Upper lobe of right lung (tissue), 1 donor: ENCODE results near the gene LMAN1L. TPM values are rescaled to one million over a fixed set of nuclear protein-coding genes. Genes with fewer than 3 reads are reported as not detected.

Experiments
- ATAC-seq: fragments of 200-7000 bp; cut with Tn5 transposase; one replicate; pipeline ENCODE4 v1.9.1; 2020; ENCODE audit warnings: mild to moderate bottlenecking, moderate library complexity
- DNase-seq: peaks from one replicate; pipeline ENCODE4 v3.0.0-alpha.2; 2020
- H3K27ac ChIP-seq: fragments of 200-600 bp; one replicate; pipeline ENCODE4 v1.8.0; 2022
- H3K27me3 ChIP-seq: fragments of 200-600 bp; one replicate; pipeline ENCODE4 v1.8.0; 2022; ENCODE audit warnings: mild to moderate bottlenecking
- H3K36me3 ChIP-seq: fragments of 200-600 bp; one replicate; pipeline ENCODE4 v1.8.0; 2022
- H3K4me1 ChIP-seq: fragments of 200-600 bp; one replicate; pipeline ENCODE4 v1.8.0; 2022
- H3K4me3 ChIP-seq: fragments of 200-600 bp; one replicate; pipeline ENCODE4 v1.8.0; 2022; ENCODE audit warnings: mild to moderate bottlenecking
- H3K9me3 ChIP-seq: fragments of 200-600 bp; one replicate; pipeline ENCODE4 v1.8.0; 2022
- intact Hi-C: fragments of 100-400 bp; cut with DNase I; formaldehyde crosslinking; loops from one replicate; pipeline ENCODE4 v1.11.0; 2022
- total RNA-seq: library from RNA; stranded (reverse); fragmentation: NEBNext Ultra II Directional; extraction: Animal tissue kit (Norgen Biotek cat#: 25700); gene quantifications from one replicate; pipeline ENCODE4 v1.2.1, GENCODE V29; 2021
- TF ChIP-seq, protein P1 (sequence below): fragments of 200-600 bp; IDR thresholded peaks from one replicate; pipeline ENCODE4 v1.8.0; 2022; ENCODE audit warnings: antibody characterized with exemption
- donor health status: DM: no; HTN: yes; CAD: no; lungs with severe emphysema.

The LMAN1L gene
- total RNA-seq, 1 donor from 2014 or later, result not detected

DNA sequence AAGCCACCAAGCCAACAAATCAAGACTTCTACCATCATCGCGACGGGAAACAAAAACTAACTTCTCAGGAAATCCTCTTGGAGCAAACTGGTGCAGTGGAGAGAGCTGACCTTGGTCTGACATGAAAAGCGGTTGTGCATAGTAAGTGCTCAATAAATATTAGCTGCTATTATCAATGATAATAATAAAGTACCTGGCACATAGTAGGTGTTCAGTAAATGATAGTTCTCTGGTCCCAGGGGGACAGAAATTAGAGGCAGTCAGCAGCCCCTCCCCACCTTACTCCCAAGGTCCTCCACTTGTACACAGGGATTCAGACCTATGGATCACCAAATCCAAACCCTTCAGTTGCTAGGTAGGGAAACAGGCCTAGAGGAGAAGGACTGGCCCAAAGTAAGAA lies 36.7 kb upstream of the LMAN1L start:
- intact Hi-C loops, result loop anchor here (10.0 kb wide), 1 partner anchor 169 kb away; no protein-coding TSS in a partner anchor
- Histone ChIP-seq H3K27me3 (no peaks in the 10 kb centered on the region), H3K27ac (no peak overlapping the region), H3K9me3 (no peaks in the 10 kb centered on the region), H3K4me3 (no peak overlapping the region), H3K4me1 (peaks cover 32% of the 10 kb centered on the region), H3K36me3 (no peaks in the 10 kb centered on the region)
- no peak for ATAC-seq
- DNase-seq, result no peak
- TF ChIP-seq, protein P1, sequence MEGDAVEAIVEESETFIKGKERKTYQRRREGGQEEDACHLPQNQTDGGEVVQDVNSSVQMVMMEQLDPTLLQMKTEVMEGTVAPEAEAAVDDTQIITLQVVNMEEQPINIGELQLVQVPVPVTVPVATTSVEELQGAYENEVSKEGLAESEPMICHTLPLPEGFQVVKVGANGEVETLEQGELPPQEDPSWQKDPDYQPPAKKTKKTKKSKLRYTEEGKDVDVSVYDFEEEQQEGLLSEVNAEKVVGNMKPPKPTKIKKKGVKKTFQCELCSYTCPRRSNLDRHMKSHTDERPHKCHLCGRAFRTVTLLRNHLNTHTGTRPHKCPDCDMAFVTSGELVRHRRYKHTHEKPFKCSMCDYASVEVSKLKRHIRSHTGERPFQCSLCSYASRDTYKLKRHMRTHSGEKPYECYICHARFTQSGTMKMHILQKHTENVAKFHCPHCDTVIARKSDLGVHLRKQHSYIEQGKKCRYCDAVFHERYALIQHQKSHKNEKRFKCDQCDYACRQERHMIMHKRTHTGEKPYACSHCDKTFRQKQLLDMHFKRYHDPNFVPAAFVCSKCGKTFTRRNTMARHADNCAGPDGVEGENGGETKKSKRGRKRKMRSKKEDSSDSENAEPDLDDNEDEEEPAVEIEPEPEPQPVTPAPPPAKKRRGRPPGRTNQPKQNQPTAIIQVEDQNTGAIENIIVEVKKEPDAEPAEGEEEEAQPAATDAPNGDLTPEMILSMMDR, result no peak

DNA sequence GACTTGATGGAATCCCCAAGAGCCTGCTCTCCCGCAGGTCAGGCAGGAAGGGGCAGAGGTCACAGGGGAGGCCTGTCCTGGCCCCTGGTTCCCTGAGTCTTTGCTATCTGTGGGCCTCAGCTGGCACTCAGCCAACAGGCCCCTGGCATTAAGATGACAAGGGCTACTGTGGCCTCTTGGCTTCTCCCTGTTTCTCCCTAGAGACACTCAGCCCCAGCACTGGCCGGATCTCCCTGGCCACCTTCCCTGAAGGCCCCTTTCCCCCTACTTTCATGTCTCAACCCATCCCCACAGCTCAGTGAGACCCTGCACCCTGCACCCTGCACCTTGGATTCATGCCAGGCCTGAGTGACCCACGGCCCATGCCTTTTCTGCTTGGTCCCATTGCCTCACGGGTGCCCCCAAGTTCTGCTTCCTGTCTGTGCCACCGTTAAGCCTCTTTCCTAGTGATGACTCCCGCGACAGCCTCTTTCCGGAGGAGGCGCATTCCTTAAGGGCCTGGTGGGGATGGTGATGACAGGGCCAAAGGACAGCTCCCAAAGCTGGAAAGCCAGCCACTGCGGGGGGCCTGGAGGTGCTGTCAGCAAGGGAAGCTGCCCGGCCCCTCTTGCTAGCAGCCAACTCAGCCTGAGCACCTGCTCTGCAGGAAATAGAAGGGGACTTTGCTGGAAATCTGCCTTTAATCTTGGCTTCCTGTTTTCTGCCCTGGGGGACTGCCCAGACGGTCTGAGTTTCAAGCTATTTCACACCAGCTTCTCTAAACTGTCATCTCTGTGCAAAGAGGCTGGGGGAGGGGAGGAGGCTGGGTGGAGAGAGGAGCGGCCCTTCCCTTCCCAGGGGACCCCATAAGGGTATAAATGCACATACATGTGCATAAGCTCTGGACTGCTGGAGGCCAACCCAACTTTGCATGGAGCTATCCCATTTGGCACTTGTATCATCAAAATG lies 35.5 kb upstream of the LMAN1L start:
- TF ChIP-seq, protein P1, result no peak
- ATAC-seq (peak; percentile 39), DNase-seq (peak; percentile 66)
- intact Hi-C loops, result loop anchor here (10.0 kb wide), 1 partner anchor 168 kb away; no protein-coding TSS in a partner anchor
- Histone ChIP-seq H3K9me3 (no peaks in the 10 kb centered on the region), H3K4me1 (peaks cover 34% of the 10 kb centered on the region), H3K27ac (peak overlapping the region; percentile 64), H3K36me3 (no peaks in the 10 kb centered on the region), H3K27me3 (no peaks in the 10 kb centered on the region), H3K4me3 (no peak overlapping the region)

DNA sequence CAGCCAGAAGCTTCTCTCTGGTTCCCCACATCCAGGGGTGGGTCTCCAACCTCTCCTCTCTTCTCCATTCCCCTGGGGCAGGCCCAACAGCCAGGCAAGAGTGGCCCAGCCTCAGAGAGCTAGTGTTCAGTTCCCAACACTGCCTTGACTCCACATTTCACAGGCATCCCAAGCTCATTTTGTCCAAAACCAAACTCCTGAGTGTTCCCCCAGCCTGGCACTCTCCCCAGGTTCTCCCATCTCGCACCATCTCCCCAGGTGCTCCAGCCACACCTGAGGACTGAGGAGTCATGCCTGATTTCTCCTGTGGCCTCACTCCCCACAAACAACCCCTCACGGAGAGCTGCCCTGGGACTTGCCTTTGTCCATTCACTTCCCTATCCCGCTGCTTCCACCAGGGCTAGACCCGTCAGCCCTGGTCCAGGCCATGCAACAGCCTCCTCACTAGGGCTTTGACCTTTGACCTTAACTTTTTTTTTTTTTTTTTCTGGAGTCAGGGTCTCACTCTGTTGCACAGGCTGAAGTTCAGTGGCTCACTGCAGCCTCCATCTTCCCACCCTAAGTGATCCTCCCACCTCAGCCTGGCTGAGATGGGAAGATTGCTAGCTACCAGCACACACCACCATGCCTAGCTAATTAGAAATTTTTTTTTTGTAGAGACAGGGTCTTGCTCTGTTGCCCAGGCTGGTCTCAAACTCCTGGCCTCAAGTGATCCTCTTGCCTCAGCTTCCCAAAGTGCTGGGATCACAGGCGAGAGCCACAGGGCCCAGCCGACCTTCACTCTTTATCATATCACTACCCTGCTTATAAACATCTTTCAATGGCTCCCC lies 34.7 kb upstream of the LMAN1L start:
- Histone ChIP-seq H3K4me3 (no peak overlapping the region), H3K27ac (peak overlapping the region; percentile 64), H3K4me1 (peaks cover 36% of the 10 kb centered on the region), H3K9me3 (no peaks in the 10 kb centered on the region), H3K27me3 (no peaks in the 10 kb centered on the region), H3K36me3 (no peaks in the 10 kb centered on the region)
- TF ChIP-seq, protein P1, result no peak
- no peak for DNase-seq
- intact Hi-C loops, result loop anchor here (10.0 kb wide), 1 partner anchor 167 kb away; no protein-coding TSS in a partner anchor
- ATAC-seq, result no peak

DNA sequence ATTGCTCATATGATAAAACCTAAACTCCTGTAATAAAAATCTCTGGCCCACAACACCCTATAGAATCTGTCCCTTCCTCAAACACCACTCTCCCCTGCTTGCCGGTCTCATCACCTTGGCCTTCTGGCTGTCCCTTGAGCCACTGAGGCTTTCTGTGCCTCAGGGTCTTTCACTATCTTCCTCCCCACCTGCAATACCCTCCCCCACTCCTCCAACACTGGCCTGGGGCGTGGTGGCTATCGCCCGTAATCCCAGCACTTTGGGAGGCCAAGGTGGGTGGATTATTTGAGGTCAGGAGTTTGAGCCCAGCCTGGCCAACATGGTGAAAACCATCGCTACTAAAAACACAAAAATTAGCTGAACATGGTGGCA lies 34.0 kb upstream of the LMAN1L start:
- intact Hi-C loops, result loop anchor here (10.0 kb wide), 1 partner anchor 166 kb away; no protein-coding TSS in a partner anchor
- TF ChIP-seq, protein P1, result no peak
- Histone ChIP-seq H3K27me3 (no peaks in the 10 kb centered on the region), H3K27ac (no peak overlapping the region), H3K4me1 (peaks cover 42% of the 10 kb centered on the region), H3K4me3 (no peak overlapping the region), H3K36me3 (no peaks in the 10 kb centered on the region), H3K9me3 (no peaks in the 10 kb centered on the region)
- ATAC-seq (no peak), DNase-seq (no peak)

DNA sequence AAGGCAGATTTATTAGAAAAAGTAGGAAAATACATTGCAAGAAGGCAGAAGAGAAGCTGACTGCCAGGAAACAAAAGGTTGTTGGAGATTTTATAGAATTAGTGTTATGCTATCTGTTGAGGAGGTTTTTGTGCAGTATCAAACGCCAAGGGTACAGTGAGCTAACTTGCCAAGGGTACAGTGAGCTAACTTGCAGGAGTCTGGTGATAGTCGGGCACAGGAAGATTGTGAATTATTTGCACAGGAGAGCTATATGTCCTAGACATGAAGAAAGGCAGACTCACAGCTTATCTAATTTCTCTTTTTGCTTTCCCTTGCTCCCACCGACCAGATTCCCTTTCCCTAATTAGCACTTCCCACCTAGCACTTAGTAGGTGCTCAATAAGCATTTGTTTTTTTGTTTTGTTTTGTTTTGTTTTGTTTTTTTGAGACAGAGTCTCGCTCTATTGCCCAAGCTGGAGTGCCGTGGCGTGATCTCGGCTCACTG lies 33.4 kb upstream of the LMAN1L start:
- H3K36me3 ChIP-seq, result no peaks in the 10 kb centered on the region
- peak overlapping the region; percentile 17 for H3K27ac ChIP-seq
- no peak for ATAC-seq
- H3K9me3 ChIP-seq, result no peaks in the 10 kb centered on the region
- no peak overlapping the region for H3K4me3 ChIP-seq
- H3K27me3 ChIP-seq, result no peaks in the 10 kb centered on the region
- intact Hi-C loops, result loop anchor here (10.0 kb wide), 1 partner anchor 166 kb away; no protein-coding TSS in a partner anchor
- peaks cover 49% of the 10 kb centered on the region for H3K4me1 ChIP-seq
- DNase-seq, result no peak
- TF ChIP-seq, protein P1, result no peak
